ENCODE measurements around the gene PPP1R9B.

The PPP1R9B gene

DNA sequence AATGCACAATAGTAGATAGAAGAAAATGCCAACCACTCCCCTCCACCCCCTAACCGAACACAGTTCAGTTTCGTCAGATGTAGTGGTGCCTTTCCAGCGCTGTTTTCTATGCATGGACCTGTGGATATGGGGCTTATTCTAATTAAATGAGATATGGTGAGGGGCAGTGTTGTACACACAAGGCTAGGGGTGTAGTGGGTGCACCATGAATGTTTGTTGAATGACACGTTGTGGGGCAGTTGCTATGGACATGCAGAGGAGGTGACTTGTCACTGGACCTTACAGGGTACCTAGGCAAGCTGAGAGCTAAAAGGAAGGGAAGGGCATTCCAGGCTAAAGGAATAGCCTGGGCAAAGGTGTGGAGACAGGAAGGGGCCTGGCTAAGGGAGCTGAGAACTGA, 51.9 kb downstream of the PPP1R9B start:
- TF ChIP-seq, protein P1, sequence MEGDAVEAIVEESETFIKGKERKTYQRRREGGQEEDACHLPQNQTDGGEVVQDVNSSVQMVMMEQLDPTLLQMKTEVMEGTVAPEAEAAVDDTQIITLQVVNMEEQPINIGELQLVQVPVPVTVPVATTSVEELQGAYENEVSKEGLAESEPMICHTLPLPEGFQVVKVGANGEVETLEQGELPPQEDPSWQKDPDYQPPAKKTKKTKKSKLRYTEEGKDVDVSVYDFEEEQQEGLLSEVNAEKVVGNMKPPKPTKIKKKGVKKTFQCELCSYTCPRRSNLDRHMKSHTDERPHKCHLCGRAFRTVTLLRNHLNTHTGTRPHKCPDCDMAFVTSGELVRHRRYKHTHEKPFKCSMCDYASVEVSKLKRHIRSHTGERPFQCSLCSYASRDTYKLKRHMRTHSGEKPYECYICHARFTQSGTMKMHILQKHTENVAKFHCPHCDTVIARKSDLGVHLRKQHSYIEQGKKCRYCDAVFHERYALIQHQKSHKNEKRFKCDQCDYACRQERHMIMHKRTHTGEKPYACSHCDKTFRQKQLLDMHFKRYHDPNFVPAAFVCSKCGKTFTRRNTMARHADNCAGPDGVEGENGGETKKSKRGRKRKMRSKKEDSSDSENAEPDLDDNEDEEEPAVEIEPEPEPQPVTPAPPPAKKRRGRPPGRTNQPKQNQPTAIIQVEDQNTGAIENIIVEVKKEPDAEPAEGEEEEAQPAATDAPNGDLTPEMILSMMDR (IDR thresholded peaks at IDR 0.05; ENCODE audit: insufficient read depth, low read depth, low read length, missing control alignments): no peak
- no peak for DNase-seq (ENCODE audit: low read depth)
- H3K4me3 ChIP-seq (ENCODE audit: low read depth, low read length): no peak overlapping the region

DNA sequence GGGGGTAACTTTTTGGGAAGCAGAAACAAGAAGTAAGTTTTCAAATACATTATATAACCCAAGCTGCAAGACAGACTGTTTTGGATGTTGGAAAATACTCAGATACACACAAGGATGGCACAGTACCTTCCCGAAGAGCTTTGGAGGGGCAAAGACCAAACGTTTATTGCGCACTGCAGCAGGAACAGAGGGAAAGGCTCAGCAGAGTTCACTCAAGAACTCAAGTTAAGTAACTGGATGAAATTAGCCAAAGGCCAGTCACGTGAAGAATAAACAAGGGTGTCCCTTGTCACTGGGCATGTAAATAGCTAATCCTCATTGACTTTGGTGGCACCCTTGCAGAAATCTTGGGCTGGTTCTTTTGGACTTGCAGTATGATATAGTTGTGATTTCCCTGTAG, 52.6 kb downstream of the PPP1R9B start:
- TF ChIP-seq, protein P1 (IDR thresholded peaks at IDR 0.05; ENCODE audit: insufficient read depth, low read depth, low read length, missing control alignments): no peak
- no peak overlapping the region for H3K4me3 ChIP-seq (ENCODE audit: low read depth, low read length)
- no peak for DNase-seq (ENCODE audit: low read depth)

DNA sequence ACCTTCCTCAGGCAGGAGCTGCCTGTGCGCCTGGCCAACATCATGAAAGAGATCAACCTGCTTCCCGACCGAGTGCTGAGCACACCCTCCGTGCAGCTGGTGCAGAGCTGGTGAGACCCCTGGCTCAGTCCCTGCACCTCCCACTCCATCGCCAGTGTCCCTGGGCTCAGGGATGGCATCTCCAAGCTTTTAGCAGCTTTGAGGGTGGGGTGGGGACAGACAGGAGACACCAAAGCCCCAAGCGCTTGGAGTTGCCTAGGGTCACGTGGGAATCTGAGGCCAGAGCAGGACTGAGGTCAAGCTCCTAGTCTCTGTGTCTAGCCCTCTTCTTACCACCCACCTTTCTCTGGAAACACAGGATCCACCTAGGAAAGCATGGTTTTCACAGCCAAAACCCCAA, 53.0 kb downstream of the PPP1R9B start:
- no peak for DNase-seq (ENCODE audit: low read depth)
- no peak overlapping the region for H3K4me3 ChIP-seq (ENCODE audit: low read depth, low read length)
- TF ChIP-seq, protein P1 (IDR thresholded peaks at IDR 0.05; ENCODE audit: insufficient read depth, low read depth, low read length, missing control alignments): no peak

DNA sequence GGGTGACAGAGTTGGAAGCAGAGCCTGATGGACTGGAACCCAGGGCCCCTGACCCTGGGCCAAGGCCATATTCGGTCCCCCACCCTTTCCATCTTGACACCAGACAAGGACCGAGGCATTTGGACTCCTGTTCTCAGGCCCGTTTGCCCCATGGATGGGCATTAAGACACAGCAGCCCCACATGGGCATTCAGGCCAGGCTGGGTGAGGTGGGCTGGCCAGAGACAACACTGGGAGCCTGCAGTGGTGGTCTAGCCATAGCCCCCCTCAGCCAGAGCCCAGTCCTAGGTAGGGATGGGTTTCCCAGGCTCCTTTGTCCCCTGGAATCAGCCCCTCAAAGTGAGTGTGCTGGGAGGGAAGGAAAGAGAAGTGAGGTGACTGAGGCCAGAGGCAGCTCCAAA, 53.7 kb downstream of the PPP1R9B start:
- no peak for DNase-seq (ENCODE audit: low read depth)
- TF ChIP-seq, protein P1 (IDR thresholded peaks at IDR 0.05; ENCODE audit: insufficient read depth, low read depth, low read length, missing control alignments): no peak
- no peak overlapping the region for H3K4me3 ChIP-seq (ENCODE audit: low read depth, low read length)

DNA sequence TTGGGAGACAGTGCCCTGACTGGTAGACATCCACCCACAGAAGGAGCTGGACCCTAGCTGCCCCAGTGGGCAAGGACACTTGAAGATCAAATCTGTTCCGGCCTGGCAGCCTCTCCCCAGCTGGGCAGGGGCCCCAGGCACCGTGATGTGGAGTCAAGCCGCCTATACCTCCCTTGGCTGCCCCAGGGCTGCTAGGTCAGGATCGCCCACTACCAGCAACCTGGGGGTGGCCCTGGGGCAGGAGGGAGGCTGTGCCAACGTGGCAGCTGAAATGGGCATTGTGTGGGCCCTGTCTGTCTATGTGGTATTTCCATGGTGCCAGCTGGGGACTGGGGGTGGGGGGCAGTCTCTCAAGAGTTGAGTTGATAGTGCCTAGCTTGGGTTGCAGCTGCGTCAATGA, 54.4 kb downstream of the PPP1R9B start:
- no peak for DNase-seq (ENCODE audit: low read depth)
- TF ChIP-seq, protein P1 (IDR thresholded peaks at IDR 0.05; ENCODE audit: insufficient read depth, low read depth, low read length, missing control alignments): no peak
- H3K4me3 ChIP-seq (ENCODE audit: low read depth, low read length): peak overlapping the region; percentile 60

DNA sequence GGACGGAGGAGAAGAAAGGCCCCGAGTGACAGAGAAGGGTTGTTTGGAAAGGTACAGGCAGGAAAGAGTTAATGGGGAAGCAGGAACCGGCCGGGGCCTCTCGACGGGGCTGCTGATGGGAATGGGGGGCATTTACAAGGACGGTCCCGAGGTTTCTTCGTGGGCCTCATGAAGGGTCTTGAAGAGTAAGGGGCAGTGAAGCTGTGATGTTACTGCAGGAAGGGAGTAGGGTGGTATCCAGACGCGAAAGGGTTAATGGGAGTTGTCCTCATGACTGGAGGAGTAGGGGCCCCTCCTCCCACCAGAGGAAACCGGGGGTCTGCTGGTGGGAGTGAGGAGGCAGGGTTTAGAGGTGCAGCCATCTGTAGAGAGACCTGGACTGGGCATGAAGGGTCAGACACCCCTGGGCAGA, 54.8 kb downstream of the PPP1R9B start:
- TF ChIP-seq, protein P1 (IDR thresholded peaks at IDR 0.05; ENCODE audit: insufficient read depth, low read depth, low read length, missing control alignments): no peak
- DNase-seq (ENCODE audit: low read depth): no peak
- H3K4me3 ChIP-seq (ENCODE audit: low read depth, low read length): peak overlapping the region; percentile 60

Measured in GM12865 (cell line).